Measurements from ENCODE around the gene PLXNA4. TPM values are rescaled to one million over a fixed set of nuclear protein-coding genes. Genes with fewer than 3 reads are reported as not detected.

The PLXNA4 gene
- total and polyA plus RNA-seq, 8 donors = 0.19 to 1.6 (median 0.47) TPM

GRCh38 chr7:132466367-132466766, 109.9 kb downstream of the PLXNA4 start:
- Histone ChIP-seq H3K27me3 (no peaks in the 10 kb centered on the region), H3K4me1 (no peaks in the 10 kb centered on the region), H3K36me3 (no peaks in the 10 kb centered on the region), H3K9me3 (no peaks in the 10 kb centered on the region), H3K4me3 (no peak overlapping the region), H3K27ac (no peak overlapping the region)
- intact Hi-C loops (cut with DNase I) = no loop called here
- TF ChIP-seq, protein P1, sequence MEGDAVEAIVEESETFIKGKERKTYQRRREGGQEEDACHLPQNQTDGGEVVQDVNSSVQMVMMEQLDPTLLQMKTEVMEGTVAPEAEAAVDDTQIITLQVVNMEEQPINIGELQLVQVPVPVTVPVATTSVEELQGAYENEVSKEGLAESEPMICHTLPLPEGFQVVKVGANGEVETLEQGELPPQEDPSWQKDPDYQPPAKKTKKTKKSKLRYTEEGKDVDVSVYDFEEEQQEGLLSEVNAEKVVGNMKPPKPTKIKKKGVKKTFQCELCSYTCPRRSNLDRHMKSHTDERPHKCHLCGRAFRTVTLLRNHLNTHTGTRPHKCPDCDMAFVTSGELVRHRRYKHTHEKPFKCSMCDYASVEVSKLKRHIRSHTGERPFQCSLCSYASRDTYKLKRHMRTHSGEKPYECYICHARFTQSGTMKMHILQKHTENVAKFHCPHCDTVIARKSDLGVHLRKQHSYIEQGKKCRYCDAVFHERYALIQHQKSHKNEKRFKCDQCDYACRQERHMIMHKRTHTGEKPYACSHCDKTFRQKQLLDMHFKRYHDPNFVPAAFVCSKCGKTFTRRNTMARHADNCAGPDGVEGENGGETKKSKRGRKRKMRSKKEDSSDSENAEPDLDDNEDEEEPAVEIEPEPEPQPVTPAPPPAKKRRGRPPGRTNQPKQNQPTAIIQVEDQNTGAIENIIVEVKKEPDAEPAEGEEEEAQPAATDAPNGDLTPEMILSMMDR (IDR thresholded peaks at IDR 0.05) = no peak
- 78 to 89% methylated on average over 6 of the region's 6 CpGs for WGBS, 2 donors
- DNase-seq (no peak), ATAC-seq (no peak), FAIRE-seq (no peak)

- Histone ChIP-seq H3K27me3 (no peaks in the 10 kb centered on the region), H3K27ac (no peak overlapping the region), H3K4me1 (no peaks in the 10 kb centered on the region), H3K4me3 (no peak overlapping the region), H3K36me3 (no peaks in the 10 kb centered on the region), H3K9me3 (no peaks in the 10 kb centered on the region)
- ATAC-seq (no peak), DNase-seq (no peak), FAIRE-seq (no peak)
- WGBS, 2 donors = 65 to 73% methylated on average over 4 of the region's 4 CpGs
- intact Hi-C loops (cut with DNase I) = no loop called here
- TF ChIP-seq, protein P1 (IDR thresholded peaks at IDR 0.05) = no peak
Observed at GRCh38 chr7:132465516-132465915, 110.8 kb downstream of the PLXNA4 start.

- DNase-seq = no peak
- Histone ChIP-seq H3K27ac (no peak overlapping the region), H3K36me3 (no peaks in the 10 kb centered on the region), H3K4me3 (no peak overlapping the region), H3K4me1 (no peaks in the 10 kb centered on the region), H3K9me3 (no peaks in the 10 kb centered on the region), H3K27me3 (no peaks in the 10 kb centered on the region)
- WGBS, 2 donors = 60 to 63% methylated on average over 4 of the region's 4 CpGs
- no peak for FAIRE-seq
- ATAC-seq = no peak
- TF ChIP-seq, protein P1 (IDR thresholded peaks at IDR 0.05) = no peak
- intact Hi-C loops (cut with DNase I) = no loop called here
Observed at GRCh38 chr7:132464740-132465139, 111.5 kb downstream of the PLXNA4 start.

DNA sequence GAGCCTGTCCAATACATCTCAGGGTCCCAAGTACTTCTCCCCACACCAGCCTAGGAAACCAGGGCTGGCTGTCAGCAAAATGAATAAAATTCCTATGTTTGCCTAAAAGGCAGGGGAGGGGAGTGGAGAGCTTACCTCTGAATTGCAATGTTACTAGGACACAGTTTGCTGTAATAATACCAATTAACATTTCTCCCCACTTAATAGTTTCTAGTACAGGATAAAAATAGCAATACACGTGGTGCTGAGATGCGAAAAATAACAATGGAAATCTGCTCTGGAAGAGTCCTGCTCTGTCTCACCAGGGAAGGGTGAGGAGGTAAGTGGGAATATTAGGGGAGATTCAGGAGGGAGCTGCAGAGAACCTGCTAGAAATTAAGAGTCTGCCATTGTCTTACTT, 112.3 kb downstream of the PLXNA4 start:
- H3K9me3 ChIP-seq = no peaks in the 10 kb centered on the region
- ATAC-seq = no peak
- H3K4me3 ChIP-seq = no peak overlapping the region
- no peaks in the 10 kb centered on the region for H3K36me3 ChIP-seq
- no peak for DNase-seq
- 70 to 74% methylated on average over 2 of the region's 2 CpGs for WGBS, 2 donors
- intact Hi-C loops (cut with DNase I) = no loop called here
- TF ChIP-seq, protein P1 (IDR thresholded peaks at IDR 0.05) = no peak
- H3K4me1 ChIP-seq = no peaks in the 10 kb centered on the region
- no peaks in the 10 kb centered on the region for H3K27me3 ChIP-seq
- FAIRE-seq = no peak
- no peak overlapping the region for H3K27ac ChIP-seq

- no peak overlapping the region for H3K4me3 ChIP-seq
- TF ChIP-seq, protein P1 (IDR thresholded peaks at IDR 0.05) = no peak
- DNase-seq = no peak
- H3K27ac ChIP-seq = no peak overlapping the region
- ATAC-seq = no peak
- H3K4me1 ChIP-seq = no peaks in the 10 kb centered on the region
- WGBS, 2 donors = 74 to 78% methylated on average over 2 of the region's 2 CpGs
- no peaks in the 10 kb centered on the region for H3K27me3 ChIP-seq
- no peaks in the 10 kb centered on the region for H3K36me3 ChIP-seq
- no peak for FAIRE-seq
- intact Hi-C loops (cut with DNase I) = no loop called here
- H3K9me3 ChIP-seq = no peaks in the 10 kb centered on the region
Observed at GRCh38 chr7:132462478-132462877, 113.8 kb downstream of the PLXNA4 start.

All from pancreas (tissue), 10 donors.